Measurements from ENCODE around the gene RAB20.

RAB20 gene

GRCh38 chr13:110528371-110528770, 33.2 kb downstream of the RAB20 start:
- DNase-seq = no peak

- peak; percentile 3 for DNase-seq
Observed at GRCh38 chr13:110525328-110526319, 35.9 kb downstream of the RAB20 start.

GRCh38 chr13:110524541-110525257, 36.8 kb downstream of the RAB20 start:
- no peak for DNase-seq

- DNase-seq = no peak
Observed at GRCh38 chr13:110523838-110524540, 37.5 kb downstream of the RAB20 start.

- DNase-seq = no peak
Observed at GRCh38 chr13:110523180-110523579, 38.3 kb downstream of the RAB20 start.

- no peak for DNase-seq
Observed at GRCh38 chr13:110522721-110523120, 38.8 kb downstream of the RAB20 start.

- DNase-seq = no peak
Observed at GRCh38 chr13:110521946-110522345, 39.6 kb downstream of the RAB20 start.

- no peak for DNase-seq
Observed at GRCh38 chr13:110521296-110521680, 40.2 kb downstream of the RAB20 start.

GRCh38 chr13:110520431-110521295, 40.9 kb downstream of the RAB20 start:
- DNase-seq = no peak

GRCh38 chr13:110519506-110519905, 42.0 kb downstream of the RAB20 start:
- no peak for DNase-seq

GRCh38 chr13:110519046-110519445, 42.5 kb downstream of the RAB20 start:
- DNase-seq = no peak

- no peak for DNase-seq
Observed at GRCh38 chr13:110518571-110518970, 43.0 kb downstream of the RAB20 start.

- DNase-seq = no peak
Observed at GRCh38 chr13:110518226-110518525, 43.3 kb downstream of the RAB20 start.

GRCh38 chr13:110517505-110518225, 43.9 kb downstream of the RAB20 start:
- DNase-seq = no peak

- no peak for DNase-seq
Observed at GRCh38 chr13:110516500-110516899, 45.0 kb downstream of the RAB20 start.

GRCh38 chr13:110512198-110512740, 49.3 kb downstream of the RAB20 start:
- DNase-seq = no peak

- DNase-seq = no peak
Observed at GRCh38 chr13:110511509-110512181, 49.9 kb downstream of the RAB20 start.

- DNase-seq = no peak
Observed at GRCh38 chr13:110509971-110510786, 51.3 kb downstream of the RAB20 start.

- DNase-seq = no peak
Observed at GRCh38 chr13:110509478-110509926, 52.0 kb downstream of the RAB20 start.

Data from activated CD4-positive, alpha-beta T cell treated with anti-CD3 and anti-CD28 coated beads, Interleukin-2, amount 50 U/mL, for 1 hour (primary cell).